ENCODE results near the gene ZNF350. TPM values are rescaled to one million over a fixed set of nuclear protein-coding genes. Genes with fewer than 3 reads are reported as not detected.
"Not testable (repeated sequence)": the region's sequence is repeated elsewhere in the genome, so short reads cannot be mapped to it uniquely, and the experiment has no call there.

The ZNF350 gene
- total and polyA plus RNA-seq, 2 experiments from 2014 or later: 7.3 to 7.5 TPM

DNA sequence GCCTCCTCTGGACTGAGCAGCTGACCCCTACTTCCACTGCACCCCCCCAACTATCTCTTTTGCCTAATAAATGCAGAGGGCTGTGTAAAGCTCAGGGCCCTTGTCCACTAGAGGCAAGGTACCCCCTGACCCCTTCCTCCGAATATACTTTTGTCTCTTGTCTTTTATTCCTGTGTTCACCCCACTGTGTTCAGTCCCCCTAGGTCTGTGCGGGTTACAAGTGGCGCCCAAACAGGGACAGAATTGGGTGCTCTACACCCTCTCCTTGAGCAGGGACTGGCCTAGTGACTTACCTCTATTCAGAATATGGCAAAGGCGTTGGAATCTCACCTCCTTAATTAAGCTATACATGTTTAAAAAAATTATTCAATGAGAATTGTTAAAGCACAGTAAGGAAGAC lies 15.0 kb downstream of the ZNF350 start:
- H3K79me2 ChIP-seq (ENCODE audit: insufficient read depth): peaks cover 48% of the 10 kb centered on the region
- H3K4me3 ChIP-seq: no peak overlapping the region
- H4K20me1 ChIP-seq (ENCODE audit: insufficient read depth): no peaks in the 10 kb centered on the region
- H3K4me1 ChIP-seq (ENCODE audit: insufficient read depth): no peaks in the 10 kb centered on the region
- in situ Hi-C loops (cut with MboI): no loop called here
- peaks cover 73% of the 10 kb centered on the region for H3K36me3 ChIP-seq (ENCODE audit: low read depth)
- H3K9ac ChIP-seq: no peak overlapping the region
- TF ChIP-seq EZH2phosphoT487 (IDR thresholded peaks at IDR 0.05; ENCODE audit: insufficient read depth, low read depth): no peak
- TF ChIP-seq EZH2 (IDR thresholded peaks at IDR 0.05; ENCODE audit: insufficient read depth, poor library complexity, severe bottlenecking): no peak
- no peaks in the 10 kb centered on the region for H3K9me3 ChIP-seq (ENCODE audit: low read depth)
- no peak overlapping the region for H3K27ac ChIP-seq
- no peak overlapping the region for H2AFZ ChIP-seq
- DNase-seq: peak; percentile 16
- H3K27me3 ChIP-seq (replicated peaks; ENCODE audit: insufficient read depth): no peaks in the 10 kb centered on the region
- no peak overlapping the region for H3K4me2 ChIP-seq (ENCODE audit: unreplicated experiment)
- WGBS, 2 experiments (ENCODE audit: low coverage in 1 of 2, low lambda C conversion rate in 2 of 2, missing lambda C conversion rate in 2 of 2): 74 to 79% methylated on average over 4 of the region's 4 CpGs
- H3K9me2 ChIP-seq (ENCODE audit: insufficient read depth): no peaks in the 10 kb centered on the region
- H3F3A ChIP-seq (ENCODE audit: insufficient read depth): no peaks in the 10 kb centered on the region

DNA sequence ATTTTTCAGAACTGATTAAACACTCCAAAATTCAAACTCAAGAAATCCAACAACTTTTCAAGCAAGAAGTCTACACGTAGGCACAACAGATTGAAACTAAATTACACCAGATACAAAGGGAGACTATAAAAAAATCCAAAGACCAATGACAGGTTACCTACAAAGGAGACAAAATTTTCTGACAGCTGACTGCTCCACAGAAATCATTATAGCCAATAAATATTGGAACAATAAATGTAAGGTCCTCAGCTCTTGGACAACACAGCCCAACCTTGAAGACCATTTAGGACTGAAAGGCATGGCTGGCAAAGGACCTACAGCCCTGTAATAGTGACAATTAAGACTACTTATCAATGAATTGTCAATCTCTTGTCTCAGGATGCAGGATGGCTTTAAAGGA lies 15.9 kb downstream of the ZNF350 start:
- H2AFZ ChIP-seq: no peak overlapping the region
- TF ChIP-seq EZH2phosphoT487 (IDR thresholded peaks at IDR 0.05; ENCODE audit: insufficient read depth, low read depth): no peak
- no peak for TF ChIP-seq EZH2 (IDR thresholded peaks at IDR 0.05; ENCODE audit: insufficient read depth, poor library complexity, severe bottlenecking)
- H3K4me1 ChIP-seq (ENCODE audit: insufficient read depth): no peaks in the 10 kb centered on the region
- no peak overlapping the region for H3K9ac ChIP-seq
- no peak overlapping the region for H3K4me2 ChIP-seq (ENCODE audit: unreplicated experiment)
- H3K9me3 ChIP-seq (ENCODE audit: low read depth): no peaks in the 10 kb centered on the region
- H3K79me2 ChIP-seq (ENCODE audit: insufficient read depth): peaks cover 41% of the 10 kb centered on the region
- H4K20me1 ChIP-seq (ENCODE audit: insufficient read depth): no peaks in the 10 kb centered on the region
- DNase-seq: no peak
- WGBS, 2 experiments (ENCODE audit: low coverage in 1 of 2, low lambda C conversion rate in 2 of 2, missing lambda C conversion rate in 2 of 2): 90% methylated on average over 1 of the region's 1 CpG
- H3K27me3 ChIP-seq (replicated peaks; ENCODE audit: insufficient read depth): no peaks in the 10 kb centered on the region
- H3K36me3 ChIP-seq (ENCODE audit: low read depth): peaks cover 83% of the 10 kb centered on the region
- no peak overlapping the region for H3K27ac ChIP-seq
- no peaks in the 10 kb centered on the region for H3K9me2 ChIP-seq (ENCODE audit: insufficient read depth)
- no peaks in the 10 kb centered on the region for H3F3A ChIP-seq (ENCODE audit: insufficient read depth)
- in situ Hi-C loops (cut with MboI): no loop called here
- H3K4me3 ChIP-seq: no peak overlapping the region

DNA sequence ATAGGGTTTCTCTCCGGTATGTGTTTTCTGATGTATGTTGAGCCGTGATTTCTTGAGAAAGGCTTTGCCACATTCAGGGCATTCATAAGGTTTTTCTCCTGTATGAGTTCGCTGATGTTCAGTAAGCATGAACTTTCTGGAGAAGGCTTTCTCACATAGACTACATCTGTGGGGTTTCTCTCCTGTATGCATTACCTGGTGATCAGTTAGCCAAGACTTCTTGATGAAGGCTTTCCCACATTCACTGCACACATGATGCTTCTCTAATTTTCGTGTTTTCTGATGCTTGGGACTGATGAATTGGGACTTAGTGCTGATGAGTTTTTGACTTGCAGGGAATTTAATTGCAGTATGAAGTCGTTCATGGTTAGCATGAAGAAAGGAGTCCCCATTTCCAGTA lies 21.1 kb downstream of the ZNF350 start:
- in situ Hi-C loops (cut with MboI): no loop called here
- H3K4me2 ChIP-seq (ENCODE audit: unreplicated experiment): no peak overlapping the region
- 94 to 97% methylated on average over 5 of the region's 5 CpGs for WGBS, 2 experiments (ENCODE audit: low coverage in 1 of 2, low lambda C conversion rate in 2 of 2, missing lambda C conversion rate in 2 of 2)
- H3K9me3 ChIP-seq (ENCODE audit: low read depth): no peaks in the 10 kb centered on the region
- H3K27me3 ChIP-seq (replicated peaks; ENCODE audit: insufficient read depth): no peaks in the 10 kb centered on the region
- H3K36me3 ChIP-seq (ENCODE audit: low read depth): peaks cover 60% of the 10 kb centered on the region
- no peaks in the 10 kb centered on the region for H3F3A ChIP-seq (ENCODE audit: insufficient read depth)
- H3K79me2 ChIP-seq (ENCODE audit: insufficient read depth): peaks cover 3% of the 10 kb centered on the region; the same call in 1 of the 2 replicates
- no peak overlapping the region for H3K9ac ChIP-seq
- H3K4me1 ChIP-seq (ENCODE audit: insufficient read depth): no peaks in the 10 kb centered on the region
- H4K20me1 ChIP-seq (ENCODE audit: insufficient read depth): no peaks in the 10 kb centered on the region
- H3K9me2 ChIP-seq (ENCODE audit: insufficient read depth): no peaks in the 10 kb centered on the region
- no peak overlapping the region for H3K27ac ChIP-seq
- no peak overlapping the region for H2AFZ ChIP-seq
- no peak overlapping the region for H3K4me3 ChIP-seq
- DNase-seq: no peak
- TF ChIP-seq EZH2 (IDR thresholded peaks at IDR 0.05; ENCODE audit: insufficient read depth, poor library complexity, severe bottlenecking): no peak
- TF ChIP-seq EZH2phosphoT487 (IDR thresholded peaks at IDR 0.05; ENCODE audit: insufficient read depth, low read depth): no peak

DNA sequence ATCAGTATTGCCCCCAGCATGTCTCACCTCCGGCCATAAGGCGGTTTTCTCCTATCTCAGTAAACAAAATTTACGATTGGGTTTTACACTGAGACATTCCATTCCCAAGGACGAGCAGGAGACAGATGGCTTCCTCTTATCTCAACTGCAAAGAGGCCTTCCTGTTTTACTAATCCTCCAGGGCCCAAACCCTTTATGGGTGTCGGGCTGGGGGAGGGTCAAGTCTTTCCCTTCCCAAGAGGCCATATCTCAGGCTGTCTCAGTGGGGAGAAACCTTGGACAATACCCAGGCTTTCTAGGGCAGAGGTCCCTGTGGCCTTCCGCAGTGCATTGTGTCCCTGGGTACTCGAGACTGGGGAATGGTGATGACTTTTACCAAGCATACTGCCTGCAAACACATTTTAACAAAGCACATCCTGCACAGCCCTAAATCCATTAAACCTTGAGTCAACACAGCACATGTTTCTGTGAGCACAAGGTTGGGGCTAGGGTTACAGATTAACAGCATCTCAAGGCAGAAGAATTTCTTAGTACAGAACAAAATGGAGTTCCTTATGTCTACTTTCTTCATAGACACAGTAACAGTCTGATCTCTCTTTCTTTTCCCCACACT lies 25.9 kb downstream of the ZNF350 start:
- H3K4me2 ChIP-seq (ENCODE audit: unreplicated experiment); H3K27me3 ChIP-seq (replicated peaks; ENCODE audit: insufficient read depth); H2AFZ ChIP-seq; H3K9me2 ChIP-seq (ENCODE audit: insufficient read depth); H3K79me2 ChIP-seq (ENCODE audit: insufficient read depth); H3F3A ChIP-seq (ENCODE audit: insufficient read depth); DNase-seq; in situ Hi-C loops (cut with MboI); H3K27ac ChIP-seq; H3K4me1 ChIP-seq (ENCODE audit: insufficient read depth); H4K20me1 ChIP-seq (ENCODE audit: insufficient read depth); H3K9me3 ChIP-seq (ENCODE audit: low read depth); H3K4me3 ChIP-seq; H3K9ac ChIP-seq: not testable (repeated sequence)
- peaks cover 23% of the 10 kb centered on the region for H3K36me3 ChIP-seq (ENCODE audit: low read depth)
- WGBS, 2 experiments (ENCODE audit: low coverage in 1 of 2, low lambda C conversion rate in 2 of 2, missing lambda C conversion rate in 2 of 2): 85 to 92% methylated on average over 7 of the region's 7 CpGs

DNA sequence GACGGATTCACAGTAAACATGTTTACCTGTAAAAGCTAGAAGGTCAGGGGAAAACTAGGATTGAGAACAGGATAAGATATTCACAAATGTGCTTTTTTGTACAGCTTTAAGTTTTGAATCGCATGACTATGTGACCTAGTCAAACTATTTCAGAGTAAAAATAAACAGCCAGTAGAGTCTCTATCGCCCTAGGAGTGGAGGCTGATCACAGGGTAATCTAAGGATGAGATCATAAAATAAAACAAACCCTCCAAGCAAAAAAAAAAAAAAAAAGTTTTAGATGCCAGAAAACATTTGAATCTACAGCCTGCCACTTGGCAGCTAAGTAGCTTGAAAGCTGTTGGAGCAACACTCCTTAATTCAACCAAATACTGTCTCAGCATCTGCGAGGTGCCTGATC lies 26.8 kb downstream of the ZNF350 start:
- H2AFZ ChIP-seq: no peak overlapping the region
- H3K9me3 ChIP-seq (ENCODE audit: low read depth): no peaks in the 10 kb centered on the region
- no peaks in the 10 kb centered on the region for H3F3A ChIP-seq (ENCODE audit: insufficient read depth)
- H3K4me2 ChIP-seq (ENCODE audit: unreplicated experiment): no peak overlapping the region
- no peaks in the 10 kb centered on the region for H3K4me1 ChIP-seq (ENCODE audit: insufficient read depth)
- H3K9me2 ChIP-seq (ENCODE audit: insufficient read depth): no peaks in the 10 kb centered on the region
- H3K4me3 ChIP-seq: no peak overlapping the region
- no peaks in the 10 kb centered on the region for H3K79me2 ChIP-seq (ENCODE audit: insufficient read depth)
- no peaks in the 10 kb centered on the region for H4K20me1 ChIP-seq (ENCODE audit: insufficient read depth)
- H3K9ac ChIP-seq: no peak overlapping the region
- no peak for DNase-seq
- H3K27me3 ChIP-seq (replicated peaks; ENCODE audit: insufficient read depth): no peaks in the 10 kb centered on the region
- 87 to 95% methylated on average over 4 of the region's 4 CpGs for WGBS, 2 experiments (ENCODE audit: low coverage in 1 of 2, low lambda C conversion rate in 2 of 2, missing lambda C conversion rate in 2 of 2)
- H3K36me3 ChIP-seq (ENCODE audit: low read depth): peaks cover 13% of the 10 kb centered on the region; the same call in 1 of the 2 replicates
- no peak overlapping the region for H3K27ac ChIP-seq
- TF ChIP-seq EZH2phosphoT487 (IDR thresholded peaks at IDR 0.05; ENCODE audit: insufficient read depth, low read depth): no peak
- TF ChIP-seq EZH2 (IDR thresholded peaks at IDR 0.05; ENCODE audit: insufficient read depth, poor library complexity, severe bottlenecking): no peak
- in situ Hi-C loops (cut with MboI): no loop called here

DNA sequence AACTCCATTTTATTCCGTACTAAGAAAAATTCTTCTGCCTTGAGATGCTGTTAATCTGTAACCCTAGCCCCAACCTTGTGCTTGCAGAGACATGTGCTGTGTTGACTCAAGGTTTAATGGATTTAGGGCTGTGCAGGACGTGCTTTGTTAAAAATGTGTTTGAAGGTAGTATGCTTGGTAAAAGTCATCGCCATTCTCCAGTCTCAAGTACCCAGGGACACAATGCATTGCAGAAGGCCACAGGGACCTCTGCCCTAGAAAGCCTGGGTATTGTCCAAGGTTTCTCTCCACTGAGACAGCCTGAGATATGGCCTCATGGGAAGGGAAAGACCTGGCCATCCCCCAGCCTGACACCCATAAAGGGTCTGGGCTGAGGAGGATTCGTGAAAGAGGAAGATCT lies 28.8 kb downstream of the ZNF350 start:
- in situ Hi-C loops (cut with MboI); H3K9me2 ChIP-seq (ENCODE audit: insufficient read depth); H3K4me1 ChIP-seq (ENCODE audit: insufficient read depth); H3K9ac ChIP-seq; H3K79me2 ChIP-seq (ENCODE audit: insufficient read depth); H2AFZ ChIP-seq; H4K20me1 ChIP-seq (ENCODE audit: insufficient read depth); H3K36me3 ChIP-seq (ENCODE audit: low read depth); H3K4me3 ChIP-seq; H3K4me2 ChIP-seq (ENCODE audit: unreplicated experiment); DNase-seq; H3F3A ChIP-seq (ENCODE audit: insufficient read depth); H3K27ac ChIP-seq; H3K9me3 ChIP-seq (ENCODE audit: low read depth); H3K27me3 ChIP-seq (replicated peaks; ENCODE audit: insufficient read depth): not testable (repeated sequence)
- 68 to 76% methylated on average over 4 of the region's 4 CpGs for WGBS, 2 experiments (ENCODE audit: low coverage in 1 of 2, low lambda C conversion rate in 2 of 2, missing lambda C conversion rate in 2 of 2)
